ENCODE data around the gene RAB33A. TPM values are rescaled to one million over a fixed set of nuclear protein-coding genes. Genes with fewer than 3 reads are reported as not detected.
A peak's percentile ranks its signal among the peaks of the same experiment; 100 is the strongest.

RAB33A gene
- total and polyA plus RNA-seq, 3 experiments from 2014 or later = 9.0 to 11.0 (median 10.6) TPM

DNA sequence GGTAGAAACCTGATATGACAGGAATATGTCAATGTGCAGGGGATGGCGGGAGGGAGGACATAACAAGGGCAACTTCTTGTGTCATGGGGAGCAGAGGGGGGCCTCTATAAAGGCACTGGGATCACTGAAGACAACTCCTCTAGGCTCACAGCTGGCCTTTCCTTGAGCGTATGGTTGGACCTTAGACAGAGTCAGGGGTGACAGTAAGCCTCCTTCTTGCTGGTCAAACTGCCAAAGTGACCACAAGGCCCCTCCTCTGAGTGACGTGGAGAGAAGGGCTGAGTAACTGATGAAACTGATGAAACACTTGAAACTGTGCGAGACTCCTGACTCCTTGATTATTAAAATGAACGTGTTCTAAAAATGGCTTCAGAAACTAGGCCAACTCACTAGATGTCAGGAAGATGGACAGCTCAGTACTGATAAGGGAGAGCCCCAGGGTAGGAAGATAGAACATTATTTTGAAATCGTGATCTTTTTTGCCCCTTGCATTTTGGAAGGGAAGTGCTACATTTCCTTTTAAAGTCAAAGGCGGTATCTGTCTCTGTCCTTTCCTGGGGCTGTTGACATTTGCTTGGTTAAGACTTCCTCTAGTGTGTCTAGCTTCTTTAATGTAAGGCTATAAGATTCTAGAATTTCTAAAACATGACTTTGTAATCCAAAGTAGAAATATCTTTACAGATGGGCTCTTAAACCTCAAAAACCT lies 1.6 kb downstream of the RAB33A start:
- Mint-ChIP-seq H3K27ac (peak overlapping the region; percentile 68 to 93 (median 90)), H3K9me3 (no peaks in the 10 kb centered on the region), H3K4me1 (peaks cover 40 to 60% (median 50%) of the 10 kb centered on the region in 3 donors), H3K36me3 (peaks cover 5 to 17% (median 6%) of the 10 kb centered on the region in 3 donors), H3K27me3 (peaks cover 0 to 9% of the 10 kb centered on the region in 2 donors), H3K4me3 (peak overlapping the region; percentile 86 to 96 (median 90))
- Histone ChIP-seq H3K4me3 (ENCODE audit: low read length) (peak overlapping the region; percentile 78), H3K4me1 (ENCODE audit: insufficient read depth, low read length) (peaks cover 34% of the 10 kb centered on the region), H3K9me3 (ENCODE audit: low read length) (no peaks in the 10 kb centered on the region), H3K27me3 (ENCODE audit: insufficient read depth, low read length, poor library complexity, severe bottlenecking) (no peaks in the 10 kb centered on the region), H3K36me3 (ENCODE audit: insufficient read depth, low read length) (no peaks in the 10 kb centered on the region), H3K27ac (ENCODE audit: low read depth, low read length) (peak overlapping the region; percentile 69)
- DNase-seq = peak in 1 of 5 donors; percentile 25
- CTCF ChIA-PET = interaction anchor here (1.8 to 2.5 kb wide), 3 partner anchors 16 to 52 kb away, joined by 4 to 7 read pairs (median 6); no protein-coding TSS in a partner anchor
- POLR2A ChIA-PET = no interaction called here

DNA sequence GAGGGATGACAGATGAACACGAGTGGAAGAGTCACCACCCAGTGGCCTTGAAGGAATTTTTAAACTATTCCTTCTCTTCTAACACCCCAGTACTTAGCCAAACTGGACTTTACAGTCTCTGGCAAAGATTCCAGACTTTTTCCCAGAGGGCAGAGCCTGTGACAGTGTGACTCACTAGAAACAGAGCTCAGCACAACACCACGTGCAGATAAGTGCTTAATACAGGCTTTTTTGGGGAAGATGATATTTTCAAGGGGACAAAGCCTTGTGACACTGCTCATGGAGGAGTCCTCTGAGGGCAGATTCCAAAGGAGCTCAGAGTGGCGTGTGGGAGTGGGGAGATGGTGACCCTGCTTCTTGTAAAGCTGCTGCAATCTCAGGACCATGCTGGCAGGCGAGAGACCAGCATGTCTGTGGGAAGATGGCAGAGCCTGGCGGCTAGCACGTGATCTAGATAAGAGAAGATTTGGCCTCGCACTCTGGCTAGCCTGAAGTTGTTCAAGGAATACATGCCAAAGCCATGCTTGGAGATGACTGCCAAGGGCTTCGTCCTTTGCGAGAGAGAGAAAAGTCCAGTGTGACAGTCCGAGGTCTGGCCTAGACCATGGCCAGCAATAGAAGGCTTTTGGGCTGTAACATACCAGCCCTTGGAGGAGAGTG lies 2.4 kb downstream of the RAB33A start:
- Mint-ChIP-seq H3K27ac (peak overlapping the region; percentile 68 to 92 (median 88)), H3K4me3 (peak overlapping the region; percentile 86 to 96 (median 90)), H3K9me3 (no peaks in the 10 kb centered on the region), H3K27me3 (peaks cover 0 to 9% of the 10 kb centered on the region in 2 donors), H3K4me1 (peaks cover 40 to 60% (median 50%) of the 10 kb centered on the region in 3 donors), H3K36me3 (peaks cover 5 to 19% (median 6%) of the 10 kb centered on the region in 3 donors)
- POLR2A ChIA-PET = no interaction called here
- no peaks in the 10 kb centered on the region for H3K9me3 ChIP-seq (ENCODE audit: low read length)
- H3K27me3 ChIP-seq (ENCODE audit: insufficient read depth, low read length, poor library complexity, severe bottlenecking) = no peaks in the 10 kb centered on the region
- H3K4me3 ChIP-seq (ENCODE audit: low read length) = peak overlapping the region; percentile 29
- no peaks in the 10 kb centered on the region for H3K36me3 ChIP-seq (ENCODE audit: insufficient read depth, low read length)
- H3K27ac ChIP-seq (ENCODE audit: low read depth, low read length) = peak overlapping the region; percentile 69
- no peak for DNase-seq
- CTCF ChIA-PET = interaction anchor here (2.0 to 2.5 kb wide), 2 partner anchors 15 to 18 kb away, joined by 6 to 7 read pairs; no protein-coding TSS in a partner anchor
- H3K4me1 ChIP-seq (ENCODE audit: insufficient read depth, low read length) = peaks cover 34% of the 10 kb centered on the region

DNA sequence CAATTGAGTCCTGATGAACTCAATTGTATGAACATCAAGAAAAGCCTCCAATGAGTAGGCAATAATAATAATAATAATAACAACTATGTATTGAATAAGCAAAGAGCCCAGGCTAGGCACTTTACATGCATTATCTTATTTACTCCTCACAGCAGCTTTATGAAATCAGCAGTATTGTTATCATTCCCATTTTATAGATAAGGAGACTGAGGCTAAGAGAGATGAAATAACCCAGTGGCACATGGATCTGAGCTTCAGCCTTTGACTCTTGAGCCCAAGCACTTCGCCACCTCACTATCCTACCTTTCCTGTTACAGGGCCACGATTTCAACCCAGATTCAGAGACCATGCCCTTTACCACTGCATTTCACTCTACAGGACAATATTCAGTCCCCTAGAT lies 3.2 kb downstream of the RAB33A start:
- Mint-ChIP-seq H3K27ac (peak overlapping the region in 6 of 8 donors; percentile 18 to 84 (median 41)), H3K4me1 (peaks cover 44 to 68% (median 57%) of the 10 kb centered on the region in 3 donors), H3K4me3 (peak overlapping the region in 6 of 7 donors; percentile 4 to 89 (median 25)), H3K27me3 (peaks cover 0 to 9% of the 10 kb centered on the region in 2 donors), H3K36me3 (peaks cover 6 to 24% (median 7%) of the 10 kb centered on the region in 3 donors), H3K9me3 (no peaks in the 10 kb centered on the region)
- ChIA-PET POLR2A (no interaction called here), CTCF (interaction anchor here (1.1 kb wide), 1 partner anchor 114 kb away, joined by 5 read pairs; no protein-coding TSS in a partner anchor)
- H3K4me3 ChIP-seq (ENCODE audit: low read length) = no peak overlapping the region
- peaks cover 34% of the 10 kb centered on the region for H3K4me1 ChIP-seq (ENCODE audit: insufficient read depth, low read length)
- H3K27me3 ChIP-seq (ENCODE audit: insufficient read depth, low read length, poor library complexity, severe bottlenecking) = no peaks in the 10 kb centered on the region
- H3K36me3 ChIP-seq (ENCODE audit: insufficient read depth, low read length) = no peaks in the 10 kb centered on the region
- no peak overlapping the region for H3K27ac ChIP-seq (ENCODE audit: low read depth, low read length)
- DNase-seq = no peak
- no peaks in the 10 kb centered on the region for H3K9me3 ChIP-seq (ENCODE audit: low read length)

DNA sequence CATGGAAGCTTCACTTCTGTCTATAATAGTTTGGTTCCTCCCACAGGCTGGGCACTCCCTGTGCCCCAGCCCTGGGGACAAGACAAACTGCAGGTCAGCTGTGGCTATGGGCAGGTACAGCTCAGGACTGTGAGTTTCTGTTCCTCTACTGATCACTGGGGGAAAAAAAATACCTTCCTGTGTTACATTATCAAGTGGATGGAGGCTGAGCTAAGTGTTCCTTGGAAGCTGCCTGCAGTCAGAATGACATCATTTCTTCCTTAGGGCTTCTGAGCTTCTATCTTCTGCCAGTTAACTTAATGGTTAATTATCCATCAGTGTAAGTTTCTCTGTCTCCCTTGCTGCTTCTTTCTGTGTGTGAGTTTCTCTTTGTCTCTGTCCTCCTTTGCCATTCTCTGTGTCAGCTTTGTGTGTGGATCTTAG lies 4.6 kb downstream of the RAB33A start:
- no peak overlapping the region for H3K27ac ChIP-seq (ENCODE audit: low read depth, low read length)
- H3K36me3 Mint-ChIP-seq = peaks cover 6 to 21% (median 7%) of the 10 kb centered on the region in 3 donors
- H3K4me1 ChIP-seq (ENCODE audit: insufficient read depth, low read length) = peaks cover 34% of the 10 kb centered on the region
- H3K4me1 Mint-ChIP-seq = peaks cover 39 to 60% (median 51%) of the 10 kb centered on the region in 3 donors
- ChIA-PET POLR2A (no interaction called here), CTCF (interaction anchor here (0.9 to 1.8 kb wide), 3 partner anchors 16 to 148 kb away, joined by 3 to 5 read pairs (median 3); no protein-coding TSS in a partner anchor)
- H3K4me3 ChIP-seq (ENCODE audit: low read length) = no peak overlapping the region
- H3K9me3 ChIP-seq (ENCODE audit: low read length) = no peaks in the 10 kb centered on the region
- no peaks in the 10 kb centered on the region for H3K9me3 Mint-ChIP-seq
- H3K36me3 ChIP-seq (ENCODE audit: insufficient read depth, low read length) = no peaks in the 10 kb centered on the region
- no peak for DNase-seq
- peak overlapping the region in 4 of 8 donors; percentile 8 to 69 (median 16) for H3K27ac Mint-ChIP-seq
- H3K27me3 ChIP-seq (ENCODE audit: insufficient read depth, low read length, poor library complexity, severe bottlenecking) = no peaks in the 10 kb centered on the region
- H3K27me3 Mint-ChIP-seq = peaks cover 0 to 9% of the 10 kb centered on the region in 2 donors
- H3K4me3 Mint-ChIP-seq = peak overlapping the region in 3 of 7 donors; percentile 1 to 83 (median 59)

DNA sequence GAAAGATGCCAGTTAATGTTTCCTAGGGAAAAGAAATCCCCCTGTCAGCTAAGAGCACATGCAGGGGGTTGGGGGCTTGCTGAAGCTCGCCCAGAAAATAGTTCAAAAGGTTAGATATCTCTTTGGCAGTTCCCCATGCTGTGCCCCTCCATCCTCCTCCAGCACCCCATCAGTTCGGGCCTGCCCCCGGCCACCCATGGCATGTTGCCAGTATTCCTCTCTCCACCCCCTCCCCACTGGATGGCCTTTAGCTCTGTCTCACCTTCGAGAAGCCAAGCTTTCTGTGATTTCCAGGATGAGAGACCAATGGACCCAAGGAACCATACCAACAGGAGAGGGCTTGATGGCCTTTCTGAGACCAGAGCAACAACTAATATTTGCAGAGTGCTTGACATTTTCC lies 5.2 kb downstream of the RAB33A start:
- peaks cover 6 to 21% (median 7%) of the 10 kb centered on the region in 3 donors for H3K36me3 Mint-ChIP-seq
- H3K4me3 Mint-ChIP-seq = peak overlapping the region in 1 of 7 donors; percentile 83

DNA sequence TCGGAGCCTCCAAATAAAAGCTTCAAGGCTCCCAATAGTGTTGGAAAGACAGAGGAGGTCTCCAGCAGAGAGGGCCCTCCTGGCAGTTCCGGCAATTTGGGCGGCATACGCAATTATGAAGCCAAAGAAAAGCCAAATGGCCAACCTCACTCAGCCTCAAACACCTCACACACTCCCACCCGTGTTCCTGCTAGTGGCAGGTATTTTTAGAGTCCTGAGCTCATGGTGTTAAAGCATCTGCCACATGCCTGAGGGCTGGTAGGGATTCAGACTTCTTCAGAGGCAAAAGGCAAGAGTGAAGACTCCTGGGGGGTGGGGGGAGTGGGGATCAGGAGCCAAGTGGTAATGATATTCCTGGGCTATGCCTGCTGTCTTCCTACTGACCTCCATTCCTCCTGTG lies 7.4 kb downstream of the RAB33A start:
- peak overlapping the region in 2 of 8 donors; percentile 18 to 85 for H3K27ac Mint-ChIP-seq
- no peak for DNase-seq
- POLR2A ChIA-PET = no interaction called here
- Histone ChIP-seq H3K9me3 (ENCODE audit: low read length) (no peaks in the 10 kb centered on the region), H3K27ac (ENCODE audit: low read depth, low read length) (no peak overlapping the region), H3K36me3 (ENCODE audit: insufficient read depth, low read length) (no peaks in the 10 kb centered on the region), H3K4me3 (ENCODE audit: low read length) (no peak overlapping the region), H3K4me1 (ENCODE audit: insufficient read depth, low read length) (peaks cover 32% of the 10 kb centered on the region), H3K27me3 (ENCODE audit: insufficient read depth, low read length, poor library complexity, severe bottlenecking) (no peaks in the 10 kb centered on the region)
- H3K4me1 Mint-ChIP-seq = peaks cover 37 to 55% (median 52%) of the 10 kb centered on the region in 3 donors
- no peaks in the 10 kb centered on the region for H3K9me3 Mint-ChIP-seq
- CTCF ChIA-PET = interaction anchor here (1.2 kb wide), 1 partner anchor 119 kb away, joined by 3 read pairs; no protein-coding TSS in a partner anchor
- no peak overlapping the region for H3K4me3 Mint-ChIP-seq
- H3K27me3 Mint-ChIP-seq = peaks cover 0 to 9% of the 10 kb centered on the region in 2 donors
- H3K36me3 Mint-ChIP-seq = peaks cover 6 to 17% (median 7%) of the 10 kb centered on the region in 3 donors

More for the DNA sequence above, 5.2 kb downstream of the RAB33A start:
- Histone ChIP-seq H3K4me1 (ENCODE audit: insufficient read depth, low read length) (peaks cover 34% of the 10 kb centered on the region), H3K4me3 (ENCODE audit: low read length) (no peak overlapping the region), H3K36me3 (ENCODE audit: insufficient read depth, low read length) (no peaks in the 10 kb centered on the region), H3K27ac (ENCODE audit: low read depth, low read length) (no peak overlapping the region), H3K9me3 (ENCODE audit: low read length) (no peaks in the 10 kb centered on the region), H3K27me3 (ENCODE audit: insufficient read depth, low read length, poor library complexity, severe bottlenecking) (no peaks in the 10 kb centered on the region)
- ChIA-PET CTCF (interaction anchor here (0.9 to 1.8 kb wide), 3 partner anchors 15 to 149 kb away, joined by 3 to 5 read pairs (median 3); no protein-coding TSS in a partner anchor), POLR2A (no interaction called here)
- Mint-ChIP-seq H3K9me3 (no peaks in the 10 kb centered on the region), H3K27me3 (peaks cover 0 to 9% of the 10 kb centered on the region in 2 donors), H3K27ac (peak overlapping the region in 3 of 8 donors; percentile 17 to 69 (median 30)), H3K4me1 (peaks cover 39 to 60% (median 51%) of the 10 kb centered on the region in 3 donors)
- no peak for DNase-seq

DNA sequence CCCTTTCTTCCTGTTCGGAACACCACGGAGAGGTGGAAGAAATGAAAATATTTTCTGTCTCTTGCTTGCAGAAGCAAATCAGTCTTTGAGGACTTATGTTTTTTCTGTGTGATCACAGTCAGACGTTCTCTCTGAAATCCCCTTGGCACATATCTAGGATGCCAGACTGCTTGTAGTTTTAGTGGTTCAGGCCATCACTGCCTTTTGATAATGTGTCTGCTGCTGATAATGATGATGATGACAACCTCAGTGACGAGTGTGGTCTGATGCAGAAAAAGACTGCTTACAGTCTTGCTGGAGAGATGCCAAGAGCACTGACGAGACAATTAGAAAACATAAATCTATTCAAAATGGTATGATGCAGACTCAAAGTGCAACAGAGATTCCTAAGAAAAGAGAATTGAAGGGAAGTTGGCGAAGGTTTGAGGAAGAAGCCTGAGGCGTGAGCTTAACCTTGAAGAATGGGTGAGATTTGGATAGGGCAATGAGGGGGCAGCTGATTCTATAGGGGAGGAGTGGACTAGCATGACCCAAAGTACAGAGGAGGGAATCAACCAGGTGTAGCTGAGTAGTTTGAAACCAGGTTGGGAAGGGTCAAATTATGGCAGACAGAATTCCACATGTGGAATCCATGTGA lies 7.9 kb downstream of the RAB33A start:
- Histone ChIP-seq H3K27ac (ENCODE audit: low read depth, low read length) (no peak overlapping the region), H3K4me3 (ENCODE audit: low read length) (no peak overlapping the region), H3K27me3 (ENCODE audit: insufficient read depth, low read length, poor library complexity, severe bottlenecking) (no peaks in the 10 kb centered on the region), H3K4me1 (ENCODE audit: insufficient read depth, low read length) (peaks cover 30% of the 10 kb centered on the region), H3K9me3 (ENCODE audit: low read length) (no peaks in the 10 kb centered on the region), H3K36me3 (ENCODE audit: insufficient read depth, low read length) (no peaks in the 10 kb centered on the region)
- Mint-ChIP-seq H3K36me3 (peaks cover 6 to 19% (median 7%) of the 10 kb centered on the region in 3 donors), H3K27me3 (peaks cover 0 to 9% of the 10 kb centered on the region in 2 donors), H3K4me3 (peak overlapping the region in 1 of 7 donors; percentile 1), H3K4me1 (peaks cover 35 to 55% (median 51%) of the 10 kb centered on the region in 3 donors), H3K9me3 (no peaks in the 10 kb centered on the region), H3K27ac (peak overlapping the region in 5 of 8 donors; percentile 1 to 85 (median 18))
- CTCF ChIA-PET = interaction anchor here (1.2 kb wide), 1 partner anchor 119 kb away, joined by 3 read pairs; no protein-coding TSS in a partner anchor
- POLR2A ChIA-PET = no interaction called here
- peak in 1 of 5 donors; percentile 58 for DNase-seq

All from CD8-positive, alpha-beta memory T cell (primary cell).